Suprapubic skin (tissue), 3 donors: Measurements from ENCODE around the gene ADH5.

Source experiments
- POLR2AphosphoS5 ChIP-seq, 3 donors: sonication (generic); formaldehyde crosslinking; IDR thresholded peaks; one replicate each; pipeline ENCODE4 v1.6.1; 2017; ENCODE audit warnings: antibody characterized with exemption in 3 of 3
- TF ChIP-seq, protein P1 (sequence below), 2 donors: fragments of 200-600 bp in 1 of 2; fragments of 450-650 bp in 1 of 2; sonication (generic) in 1 of 2; IDR thresholded peaks; one replicate each; pipeline ENCODE4 v1.5.1; 2016 to 2019; ENCODE audit warnings: antibody characterized with exemption in 2 of 2, mild to moderate bottlenecking in 1 of 2, moderate library complexity in 1 of 2

DNA sequence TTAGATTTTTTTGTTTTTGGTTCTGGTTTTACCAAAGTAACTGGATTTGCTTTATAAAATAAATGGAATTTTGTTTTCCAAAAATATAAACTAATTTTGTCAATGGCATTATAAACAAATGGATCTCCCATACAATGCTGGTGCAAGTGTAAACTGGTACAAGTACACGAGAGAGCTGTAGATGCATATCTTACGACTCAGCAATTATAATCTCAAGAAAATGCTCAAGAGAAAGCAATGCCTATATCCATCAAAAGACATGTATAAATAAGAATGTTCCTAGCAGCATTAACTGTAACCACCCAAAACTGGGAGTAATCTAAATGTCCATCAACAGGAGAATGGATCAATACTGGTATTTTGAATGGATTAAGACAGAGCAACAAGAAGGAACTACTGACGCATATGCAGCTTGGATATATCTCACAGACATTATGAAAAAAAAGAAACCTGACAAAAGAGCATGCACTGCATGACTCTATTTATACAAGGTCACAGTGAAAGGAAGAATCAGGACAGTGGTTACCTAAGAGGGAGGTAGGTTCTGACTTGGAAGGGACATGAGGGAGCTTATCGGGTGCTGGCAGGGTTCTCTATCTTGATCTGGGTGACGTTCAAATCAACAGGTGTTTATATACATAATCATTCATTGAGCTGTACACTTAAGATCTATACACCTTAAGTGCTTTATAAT is 9.5 kb downstream of the ADH5 start:
- TF ChIP-seq POLR2AphosphoS5 (IDR thresholded peaks at IDR 0.05), result no peak
- TF ChIP-seq, protein P1, sequence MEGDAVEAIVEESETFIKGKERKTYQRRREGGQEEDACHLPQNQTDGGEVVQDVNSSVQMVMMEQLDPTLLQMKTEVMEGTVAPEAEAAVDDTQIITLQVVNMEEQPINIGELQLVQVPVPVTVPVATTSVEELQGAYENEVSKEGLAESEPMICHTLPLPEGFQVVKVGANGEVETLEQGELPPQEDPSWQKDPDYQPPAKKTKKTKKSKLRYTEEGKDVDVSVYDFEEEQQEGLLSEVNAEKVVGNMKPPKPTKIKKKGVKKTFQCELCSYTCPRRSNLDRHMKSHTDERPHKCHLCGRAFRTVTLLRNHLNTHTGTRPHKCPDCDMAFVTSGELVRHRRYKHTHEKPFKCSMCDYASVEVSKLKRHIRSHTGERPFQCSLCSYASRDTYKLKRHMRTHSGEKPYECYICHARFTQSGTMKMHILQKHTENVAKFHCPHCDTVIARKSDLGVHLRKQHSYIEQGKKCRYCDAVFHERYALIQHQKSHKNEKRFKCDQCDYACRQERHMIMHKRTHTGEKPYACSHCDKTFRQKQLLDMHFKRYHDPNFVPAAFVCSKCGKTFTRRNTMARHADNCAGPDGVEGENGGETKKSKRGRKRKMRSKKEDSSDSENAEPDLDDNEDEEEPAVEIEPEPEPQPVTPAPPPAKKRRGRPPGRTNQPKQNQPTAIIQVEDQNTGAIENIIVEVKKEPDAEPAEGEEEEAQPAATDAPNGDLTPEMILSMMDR (IDR thresholded peaks at IDR 0.05), result no peak
